ENCODE data around the gene APEH.

Gene APEH

DNA sequence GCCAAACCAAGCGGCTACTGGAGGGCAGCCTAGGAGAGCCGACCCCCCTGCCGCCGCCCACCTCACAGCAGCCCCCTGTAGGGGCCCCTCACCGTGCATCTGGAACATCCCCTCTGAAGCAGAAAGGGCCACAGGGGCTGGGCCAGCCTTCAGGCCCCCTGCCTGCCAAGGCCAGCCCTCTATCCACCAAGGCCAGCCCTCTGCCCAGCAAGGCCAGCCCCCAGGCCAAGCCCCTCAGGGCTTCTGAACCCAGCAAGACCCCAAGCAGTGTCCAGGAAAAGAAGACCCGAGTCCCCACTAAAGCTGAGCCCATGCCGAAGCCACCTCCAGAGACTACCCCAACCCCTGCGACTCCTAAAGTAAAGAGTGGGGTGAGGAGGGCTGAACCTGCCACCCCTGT lies 23.5 kb upstream of the APEH start:
- DNase-seq (ENCODE audit: low read depth, low spot score): no peak

DNA sequence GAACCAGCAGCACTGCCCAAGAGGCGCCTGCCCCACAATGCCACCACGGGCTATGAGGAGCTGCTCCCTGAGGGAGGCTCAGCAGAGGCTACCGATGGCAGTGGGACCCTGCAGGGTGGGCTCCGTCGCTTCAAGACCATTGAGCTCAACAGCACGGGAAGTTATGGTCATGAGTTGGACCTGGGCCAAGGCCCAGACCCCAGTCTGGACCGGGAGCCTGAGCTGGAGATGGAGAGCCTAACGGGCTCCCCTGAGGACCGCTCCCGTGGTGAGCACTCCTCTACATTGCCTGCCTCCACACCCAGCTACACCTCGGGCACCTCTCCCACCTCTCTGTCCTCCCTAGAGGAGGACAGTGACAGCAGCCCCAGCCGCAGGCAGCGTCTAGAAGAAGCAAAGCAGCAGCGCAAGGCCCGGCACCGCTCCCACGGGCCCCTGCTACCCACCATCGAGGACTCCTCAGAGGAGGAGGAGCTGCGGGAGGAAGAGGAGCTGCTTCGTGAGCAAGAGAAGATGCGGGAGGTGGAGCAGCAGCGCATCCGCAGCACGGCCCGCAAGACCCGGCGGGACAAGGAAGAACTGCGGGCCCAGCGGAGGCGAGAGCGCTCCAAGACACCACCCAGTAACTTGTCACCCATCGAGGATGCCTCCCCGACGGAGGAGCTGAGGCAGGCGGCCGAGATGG lies 21.8 kb upstream of the APEH start:
- no peak for DNase-seq (ENCODE audit: low read depth, low spot score)

DNA sequence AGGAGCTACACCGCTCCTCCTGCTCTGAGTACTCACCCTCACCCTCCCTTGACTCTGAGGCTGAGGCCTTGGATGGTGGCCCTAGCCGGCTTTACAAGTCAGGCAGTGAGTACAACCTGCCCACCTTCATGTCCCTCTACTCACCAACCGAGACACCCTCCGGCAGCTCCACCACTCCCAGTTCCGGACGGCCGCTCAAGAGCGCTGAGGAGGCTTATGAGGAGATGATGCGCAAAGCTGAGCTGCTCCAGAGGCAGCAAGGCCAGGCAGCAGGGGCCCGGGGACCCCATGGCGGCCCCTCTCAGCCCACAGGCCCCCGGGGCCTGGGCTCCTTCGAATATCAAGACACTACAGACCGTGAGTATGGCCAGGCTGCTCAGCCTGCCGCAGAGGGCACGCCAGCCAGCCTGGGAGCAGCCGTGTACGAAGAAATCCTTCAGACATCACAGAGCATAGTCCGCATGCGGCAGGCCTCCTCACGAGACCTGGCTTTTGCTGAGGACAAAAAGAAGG lies 21.2 kb upstream of the APEH start:
- no peak for DNase-seq (ENCODE audit: low read depth, low spot score)

DNA sequence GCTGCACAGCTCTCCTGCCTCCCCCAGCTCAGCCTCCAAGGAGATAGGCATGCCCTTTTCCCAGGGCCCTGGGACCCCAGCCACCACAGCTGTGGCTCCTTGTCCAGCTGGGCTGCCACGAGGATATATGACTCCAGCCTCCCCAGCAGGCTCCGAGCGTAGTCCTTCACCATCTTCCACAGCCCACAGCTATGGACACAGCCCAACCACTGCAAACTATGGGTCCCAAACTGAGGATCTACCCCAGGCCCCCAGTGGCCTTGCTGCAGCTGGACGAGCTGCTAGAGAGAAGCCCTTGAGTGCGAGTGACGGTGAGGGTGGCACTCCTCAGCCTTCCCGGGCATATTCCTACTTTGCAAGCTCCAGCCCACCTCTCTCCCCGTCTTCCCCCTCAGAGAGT lies 20.5 kb upstream of the APEH start:
- DNase-seq (ENCODE audit: low read depth, low spot score): no peak

DNA sequence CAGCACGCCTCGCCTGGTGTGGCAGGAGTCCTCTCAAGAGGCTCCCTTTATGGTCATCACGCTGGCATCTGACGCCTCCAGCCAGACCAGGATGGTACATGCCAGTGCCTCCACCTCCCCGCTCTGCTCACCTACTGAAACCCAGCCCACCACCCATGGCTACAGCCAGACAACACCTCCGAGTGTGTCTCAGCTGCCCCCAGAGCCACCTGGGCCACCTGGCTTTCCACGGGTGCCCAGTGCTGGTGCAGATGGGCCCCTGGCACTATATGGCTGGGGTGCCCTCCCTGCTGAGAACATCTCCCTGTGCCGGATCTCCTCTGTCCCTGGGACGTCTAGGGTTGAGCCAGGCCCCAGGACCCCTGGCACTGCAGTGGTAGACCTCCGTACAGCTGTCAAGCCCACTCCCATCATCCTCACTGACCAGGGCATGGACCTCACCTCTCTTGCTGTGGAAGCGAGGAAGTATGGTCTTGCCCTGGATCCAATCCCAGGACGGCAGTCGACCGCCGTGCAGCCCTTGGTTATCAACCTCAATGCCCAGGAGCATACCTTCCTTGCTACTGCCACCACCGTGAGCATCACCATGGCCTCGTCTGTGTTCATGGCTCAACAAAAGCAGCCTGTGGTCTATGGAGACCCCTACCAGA lies 19.9 kb upstream of the APEH start:
- no peak for DNase-seq (ENCODE audit: low read depth, low spot score)

DNA sequence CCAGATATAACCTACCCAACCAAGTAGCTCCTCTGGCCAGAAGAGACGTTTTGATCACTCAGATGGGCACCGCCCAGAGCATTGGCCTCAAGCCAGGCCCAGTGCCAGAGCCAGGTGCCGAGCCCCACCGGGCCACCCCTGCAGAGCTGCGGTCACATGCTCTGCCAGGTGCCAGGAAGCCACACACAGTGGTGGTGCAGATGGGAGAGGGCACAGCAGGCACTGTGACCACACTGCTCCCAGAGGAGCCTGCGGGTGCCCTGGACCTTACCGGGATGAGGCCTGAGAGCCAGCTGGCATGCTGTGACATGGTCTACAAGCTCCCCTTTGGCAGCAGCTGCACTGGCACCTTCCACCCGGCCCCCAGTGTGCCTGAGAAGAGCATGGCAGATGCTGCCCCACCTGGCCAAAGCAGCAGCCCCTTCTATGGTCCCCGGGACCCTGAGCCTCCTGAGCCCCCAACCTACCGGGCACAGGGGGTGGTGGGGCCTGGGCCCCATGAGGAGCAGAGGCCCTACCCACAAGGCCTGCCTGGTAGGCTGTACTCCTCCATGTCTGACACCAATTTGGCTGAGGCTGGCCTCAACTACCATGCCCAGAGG lies 19.1 kb upstream of the APEH start:
- no peak for DNase-seq (ENCODE audit: low read depth, low spot score)

- no peak for DNase-seq (ENCODE audit: low read depth, low spot score)
Measured at GRCh38 chr3:49655731-49656285, 18.3 kb upstream of the APEH start.

- DNase-seq (ENCODE audit: low read depth, low spot score): no peak
Measured at GRCh38 chr3:49656541-49657112, 17.5 kb upstream of the APEH start.

GRCh38 chr3:49657208-49657915 lies 16.8 kb upstream of the APEH start:
- DNase-seq (ENCODE audit: low read depth, low spot score): no peak

DNA sequence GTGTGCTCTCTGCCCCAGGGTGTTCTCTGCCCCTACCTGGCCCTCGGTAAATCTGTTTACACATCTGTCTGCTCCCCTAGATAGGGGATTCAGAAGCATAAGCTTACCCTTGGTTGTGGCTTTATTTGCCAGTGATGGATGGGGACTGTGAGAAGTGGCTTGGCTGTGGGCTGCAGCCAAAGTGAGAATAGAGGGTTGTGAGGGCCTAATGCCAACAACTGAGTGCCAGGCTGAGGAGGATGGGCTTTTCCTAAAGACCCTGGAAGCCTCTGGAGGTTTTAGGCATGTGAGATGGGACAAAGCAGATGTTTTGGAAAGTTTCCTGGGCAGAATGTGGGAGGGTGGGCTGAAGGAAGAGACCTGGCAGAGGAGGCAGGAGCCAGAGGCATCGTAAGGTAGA lies 15.4 kb upstream of the APEH start:
- DNase-seq (ENCODE audit: low read depth, low spot score): no peak

GRCh38 chr3:49659756-49660155 lies 14.4 kb upstream of the APEH start:
- no peak for DNase-seq (ENCODE audit: low read depth, low spot score)

- no peak for DNase-seq (ENCODE audit: low read depth, low spot score)
Measured at GRCh38 chr3:49661281-49661680, 12.9 kb upstream of the APEH start.

DNA sequence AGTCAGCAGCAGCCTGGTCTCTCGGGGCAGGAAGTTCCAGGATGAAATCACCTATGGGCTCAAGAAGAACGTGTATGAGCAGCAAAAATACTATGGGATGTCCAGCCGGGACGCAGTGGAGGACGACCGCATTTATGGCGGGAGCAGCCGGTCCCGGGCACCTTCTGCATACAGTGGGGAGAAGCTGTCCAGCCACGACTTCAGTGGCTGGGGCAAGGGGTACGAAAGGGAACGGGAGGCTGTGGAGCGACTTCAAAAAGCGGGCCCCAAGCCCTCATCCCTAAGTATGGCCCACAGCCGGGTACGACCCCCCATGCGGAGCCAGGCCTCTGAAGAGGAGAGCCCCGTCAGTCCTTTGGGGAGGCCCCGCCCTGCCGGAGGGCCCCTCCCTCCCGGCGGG lies 12.1 kb upstream of the APEH start:
- no peak for DNase-seq (ENCODE audit: low read depth, low spot score)

GRCh38 chr3:49662720-49663413 lies 11.3 kb upstream of the APEH start:
- DNase-seq (ENCODE audit: low read depth, low spot score): no peak

- DNase-seq (ENCODE audit: low read depth, low spot score): no peak
Measured at GRCh38 chr3:49663831-49664230, 10.3 kb upstream of the APEH start.

DNA sequence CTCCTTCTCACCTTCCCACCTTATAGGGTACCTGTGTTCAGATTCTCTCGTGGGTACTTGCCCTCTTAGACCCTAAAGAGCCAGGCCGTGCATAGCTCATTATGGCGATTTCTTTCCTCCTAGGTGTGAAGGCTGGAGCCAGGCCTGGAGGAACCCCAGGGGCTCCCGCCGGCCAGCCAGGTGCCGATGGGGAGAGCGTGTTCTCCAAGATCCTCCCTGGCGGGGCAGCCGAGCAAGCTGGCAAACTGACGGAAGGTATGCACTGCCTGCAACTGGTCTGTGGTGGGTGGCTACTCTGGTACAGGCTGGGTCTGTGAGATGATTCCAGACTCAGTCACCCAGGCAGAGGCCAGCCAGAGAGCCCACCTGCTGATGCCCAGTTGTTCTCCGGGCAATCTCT lies 9.9 kb upstream of the APEH start:
- DNase-seq (ENCODE audit: low read depth, low spot score): no peak

DNA sequence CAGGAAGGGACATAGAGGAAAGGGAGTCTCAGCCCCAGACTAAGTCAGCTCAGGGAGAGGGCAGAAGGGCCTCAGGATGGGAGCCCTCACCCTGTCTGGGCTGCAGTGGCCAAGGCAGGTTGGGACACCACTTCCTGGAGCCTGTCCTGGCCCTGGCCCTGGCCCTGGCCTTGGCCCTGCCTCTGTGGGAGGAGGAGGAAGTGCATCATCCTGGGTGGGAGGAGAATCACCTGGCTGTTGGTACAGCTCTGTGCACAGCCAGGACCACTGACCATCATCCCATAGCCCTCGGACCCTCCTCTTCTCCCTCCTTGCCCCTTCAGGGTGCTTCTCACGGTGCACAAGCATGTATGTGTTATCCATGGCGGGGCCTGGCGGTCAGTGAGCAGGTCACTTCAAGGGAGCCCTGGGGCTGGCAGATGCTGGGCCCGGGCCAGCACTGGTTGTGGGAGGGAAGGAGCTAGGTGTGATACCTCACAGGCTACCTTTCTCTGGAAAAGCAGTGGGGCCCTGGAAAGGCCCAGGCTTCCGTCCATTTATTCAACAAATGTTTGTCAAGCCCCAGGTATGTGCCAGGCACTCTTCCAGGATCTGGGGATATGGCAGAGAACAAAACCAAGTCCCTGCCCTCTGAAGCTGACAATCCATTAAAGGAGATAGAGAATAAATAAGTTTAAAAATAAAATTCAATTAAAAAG lies 8.2 kb upstream of the APEH start:
- no peak for DNase-seq (ENCODE audit: low read depth, low spot score)

- DNase-seq (ENCODE audit: low read depth, low spot score): no peak
Measured at GRCh38 chr3:49666592-49666991, 7.6 kb upstream of the APEH start.

DNA sequence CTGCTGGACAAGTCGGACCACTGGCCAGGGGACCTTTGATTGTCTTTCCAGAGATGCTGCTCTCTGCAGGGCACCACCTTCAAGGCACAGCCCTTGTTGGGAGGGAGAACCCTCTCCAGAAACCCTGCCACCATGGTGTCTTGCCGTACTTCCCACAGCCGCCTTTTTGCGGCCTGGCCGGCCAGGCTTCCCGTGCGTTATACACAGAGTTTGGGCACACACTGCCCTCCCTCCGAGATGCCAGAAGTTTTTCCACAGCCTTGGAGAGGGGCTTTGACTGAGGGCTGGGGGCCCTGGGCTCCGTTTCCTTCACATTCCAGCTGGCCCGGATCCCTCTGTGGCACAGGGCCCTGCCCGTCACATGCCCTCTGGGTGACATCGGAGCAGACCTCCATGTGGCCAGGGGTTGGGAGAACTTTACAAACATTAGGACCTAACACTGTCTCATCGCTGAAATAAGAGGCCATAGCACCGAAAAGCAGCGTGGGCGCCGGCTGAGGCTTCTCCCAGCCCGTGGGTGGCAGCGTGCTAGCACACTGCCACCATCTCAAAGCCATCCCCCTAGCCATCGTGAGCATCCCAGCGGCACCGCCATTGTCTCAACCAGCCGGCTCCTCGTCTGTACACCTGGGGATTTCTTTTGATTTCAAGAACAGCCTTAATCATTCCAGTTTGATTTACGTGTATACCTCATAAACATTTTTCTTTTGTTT lies 6.3 kb upstream of the APEH start:
- DNase-seq (ENCODE audit: low read depth, low spot score): no peak

DNA sequence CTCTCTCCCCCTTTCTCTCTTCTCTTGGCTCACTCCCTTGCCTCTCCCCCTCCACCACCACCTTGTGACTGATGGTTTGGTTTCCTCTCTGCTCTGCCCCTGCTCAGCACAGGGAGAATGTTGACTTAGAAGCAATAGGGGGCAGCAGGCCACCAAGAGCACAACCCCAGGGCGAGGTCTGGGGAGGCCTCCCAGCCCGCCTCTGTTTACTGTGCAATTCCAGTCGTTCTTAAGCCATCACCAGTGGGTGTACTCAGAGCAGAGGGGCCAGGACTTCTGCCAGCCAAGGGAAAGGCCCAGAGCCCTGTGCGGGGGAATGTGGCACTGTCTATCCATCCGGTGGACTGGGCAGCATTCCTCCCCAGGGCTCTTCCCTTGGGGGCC lies 5.7 kb upstream of the APEH start:
- no peak for DNase-seq (ENCODE audit: low read depth, low spot score)
